H1 (cell line): ENCODE results near the gene MARCOL. TPM values are rescaled to one million over a fixed set of nuclear protein-coding genes. Genes with fewer than 3 reads are reported as not detected.

Experiments used
- CTCF ChIA-PET: fragments of 300-600 bp; sonication (Branson Sonifier 250); formaldehyde crosslinking; loops from one replicate; lab custom pipeline; 2021; ENCODE audit not compliant: partially characterized antibody; lab: Charles Lee
- POLR2A ChIA-PET: fragments of 300-600 bp; sonication (Branson Sonifier 250); formaldehyde crosslinking; loops from one replicate; lab custom pipeline; 2021; ENCODE audit warnings: inconsistent platforms; ENCODE audit not compliant: partially characterized antibody; lab: Charles Lee
- DNase-seq, 2 experiments: peaks; one replicate each; pipeline versions ENCODE4 v3.0.0 to v3.0.0-alpha.2; 2010 to 2022; ENCODE audit warnings: low spot score in 2 of 2, low read depth in 1 of 2, mixed read lengths in 1 of 2
- FAIRE-seq: peaks from 2 replicates; lab custom pipeline; 2011; peaks lifted over from hg19 to GRCh38; lab: Jason Lieb, UNC
- H2AFZ ChIP-seq: 2 replicates; pipeline ENCODE4 v1.8.1; 2012; ENCODE audit warnings: low read length, inconsistent platforms
- H2AK5ac ChIP-seq: 2 replicates; pipeline ENCODE4 v1.6.1; 2013; ENCODE audit warnings: low read depth, low read length
- H2BK120ac ChIP-seq: replicated peaks from 2 replicates; pipeline ENCODE3; 2013; ENCODE audit warnings: low read depth, low read length, inconsistent platforms
- H2BK12ac ChIP-seq: 2 replicates; pipeline ENCODE4 v1.6.1; 2013; ENCODE audit warnings: low read depth, low read length
- H2BK15ac ChIP-seq: 2 replicates; pipeline ENCODE4 v1.6.1; 2013; ENCODE audit warnings: low read length
- H2BK20ac ChIP-seq: 2 replicates; pipeline ENCODE4 v1.6.1; 2013; ENCODE audit warnings: low read length
- H2BK5ac ChIP-seq: 2 replicates; pipeline ENCODE4 v1.6.1; 2013; ENCODE audit warnings: low read depth, low read length
- H3K14ac ChIP-seq: 2 replicates; pipeline ENCODE4 v1.6.1; 2013; ENCODE audit warnings: inconsistent platforms; ENCODE audit not compliant: insufficient read length
- H3K18ac ChIP-seq: 2 replicates; pipeline ENCODE4 v1.6.1; 2013; ENCODE audit warnings: low read length; ENCODE audit errors: extremely low read depth
- H3K23ac ChIP-seq: 2 replicates; pipeline ENCODE4 v1.6.1; 2013; ENCODE audit warnings: inconsistent platforms; ENCODE audit not compliant: insufficient read length
- H3K23me2 ChIP-seq: 2 replicates; pipeline ENCODE4 v1.6.1; 2013; ENCODE audit warnings: low read depth, low read length
- H3K27ac ChIP-seq: 2 replicates; pipeline ENCODE4 v1.6.1; 2011; ENCODE audit warnings: low read depth, low read length, inconsistent platforms
- H3K27me3 ChIP-seq, 4 experiments: replicated peaks in 1 of 4; 1 replicate in 1 of 4; 2 replicates in 3 of 4; pipeline versions ENCODE4 v1.6.1 to v1.8.1; 2011 to 2013; ENCODE audit warnings: low read length in 3 of 4, mild to moderate bottlenecking in 3 of 4, inconsistent platforms in 2 of 4, mixed read lengths in 2 of 4, moderate library complexity in 1 of 4; ENCODE audit not compliant: control insufficient read depth in 3 of 4, insufficient read depth in 3 of 4; ENCODE audit errors: extremely low read depth in 1 of 4
- H3K36me3 ChIP-seq, 4 experiments: 2 replicates each; pipeline versions ENCODE4 v1.6.1 to v1.8.1; 2011 to 2013; ENCODE audit warnings: mild to moderate bottlenecking in 4 of 4, low read length in 3 of 4, moderate library complexity in 2 of 4, control low read depth in 1 of 4, inconsistent platforms in 1 of 4; ENCODE audit not compliant: insufficient read depth in 4 of 4, control insufficient read depth in 2 of 4
- H3K4ac ChIP-seq: replicated peaks from 2 replicates; pipeline ENCODE3; 2013; ENCODE audit warnings: low read length, low read depth, mixed read lengths, inconsistent platforms; ENCODE audit not compliant: insufficient read length
- H3K4me1 ChIP-seq, 4 experiments: replicated peaks in 1 of 4; 1 replicate in 1 of 4; 2 replicates in 3 of 4; pipeline versions ENCODE4 v1.6.1 to v1.8.1; 2011 to 2013; ENCODE audit warnings: low read length in 3 of 4, inconsistent platforms in 2 of 4, mixed read lengths in 1 of 4; ENCODE audit not compliant: insufficient read depth in 4 of 4, control insufficient read depth in 3 of 4
- H3K4me2 ChIP-seq, 2 experiments: 2 replicates each; pipeline versions ENCODE4 v1.6.1 to v1.8.1; 2011 to 2013; ENCODE audit warnings: low read depth in 2 of 2, low read length in 2 of 2, control low read depth in 1 of 2, inconsistent platforms in 1 of 2, mild to moderate bottlenecking in 1 of 2; ENCODE audit not compliant: insufficient read depth in 1 of 2
- H3K4me3 ChIP-seq, 4 experiments: fragments of 200-600, 300-600 bp in 1 of 4; sonication (generic), shearing (Covaris generic), sonication (Bioruptor Twin) in 1 of 4; 2 replicates each; pipeline versions ENCODE4 v1.5.1 to v1.8.1; 2011 to 2016; ENCODE audit warnings: low read length in 4 of 4, low read depth in 3 of 4, control low read depth in 2 of 4, inconsistent platforms in 2 of 4, mild to moderate bottlenecking in 2 of 4, mixed read lengths in 1 of 4, moderate library complexity in 1 of 4; ENCODE audit not compliant: insufficient read depth in 2 of 4; ENCODE audit errors: extremely low read depth in 1 of 4
- H3K56ac ChIP-seq: replicated peaks from 2 replicates; pipeline ENCODE3; 2013; ENCODE audit warnings: low read depth, mild to moderate bottlenecking, mixed read lengths, low read length, inconsistent platforms; ENCODE audit not compliant: insufficient read length
- H3K79me1 ChIP-seq: 2 replicates; pipeline ENCODE4 v1.6.1; 2013; ENCODE audit warnings: low read depth, low read length, control low read depth
- H3K79me2 ChIP-seq, 2 experiments: 2 replicates each; pipeline versions ENCODE4 v1.6.1 to v1.8.1; 2012 to 2013; ENCODE audit warnings: low read length in 2 of 2, mild to moderate bottlenecking in 2 of 2, inconsistent platforms in 1 of 2; ENCODE audit not compliant: insufficient read depth in 2 of 2, control insufficient read depth in 1 of 2
- H3K9ac ChIP-seq, 4 experiments: replicated peaks in 1 of 4; 1 replicate in 1 of 4; 2 replicates in 3 of 4; pipeline versions ENCODE4 v1.6.1 to v1.8.1; 2011 to 2013; ENCODE audit warnings: low read depth in 3 of 4, low read length in 3 of 4, control low read depth in 2 of 4, mild to moderate bottlenecking in 2 of 4, moderate library complexity in 2 of 4, inconsistent platforms in 1 of 4; ENCODE audit errors: extremely low read depth in 1 of 4
- H3K9me3 ChIP-seq, 2 experiments: 2 replicates each; pipeline versions ENCODE4 v1.6.1 to v1.8.1; 2012 to 2013; ENCODE audit warnings: mild to moderate bottlenecking in 2 of 2, moderate library complexity in 2 of 2, control low read depth in 1 of 2, inconsistent platforms in 1 of 2, low read depth in 1 of 2, low read length in 1 of 2, mixed read lengths in 1 of 2; ENCODE audit not compliant: insufficient read depth in 2 of 2
- H4K20me1 ChIP-seq, 2 experiments: replicated peaks in 1 of 2; 2 replicates each; pipeline versions ENCODE3 to v1.8.1; 2011 to 2013; ENCODE audit warnings: inconsistent platforms in 2 of 2, low read length in 2 of 2, mild to moderate bottlenecking in 1 of 2; ENCODE audit not compliant: insufficient read depth in 2 of 2, control insufficient read depth in 1 of 2
- H4K5ac ChIP-seq: 2 replicates; pipeline ENCODE4 v1.6.1; 2013; ENCODE audit warnings: low read length, low read depth, mixed read lengths, inconsistent platforms; ENCODE audit not compliant: insufficient read length
- H4K8ac ChIP-seq: 2 replicates; pipeline ENCODE4 v1.8.0; 2013; ENCODE audit warnings: mild to moderate bottlenecking, moderate library complexity, low read length, inconsistent platforms; ENCODE audit not compliant: insufficient read depth; ENCODE audit errors: extremely low read depth
- H4K91ac ChIP-seq: replicated peaks from 2 replicates; pipeline ENCODE3; 2013; ENCODE audit warnings: low read length, mixed read lengths, inconsistent platforms; ENCODE audit not compliant: insufficient read length
- BACH1 ChIP-seq: IDR thresholded peaks from 2 replicates; pipeline ENCODE4 v1.6.1; 2012; ENCODE audit warnings: low read length, improper control_type of control experiment
- BRCA1 ChIP-seq: IDR thresholded peaks from 2 replicates; pipeline ENCODE4 v1.6.1; 2012; ENCODE audit warnings: low read depth, low read length, improper control_type of control experiment
- CHD1 ChIP-seq: IDR thresholded peaks from 2 replicates; pipeline ENCODE4 v1.6.1; 2012; ENCODE audit warnings: low read depth, low read length, improper control_type of control experiment
- EP300 ChIP-seq, 2 experiments: IDR thresholded peaks; 1 replicate in 1 of 2; 2 replicates in 1 of 2; pipeline ENCODE4 v1.6.1; 2011 to 2012; ENCODE audit warnings: low read depth in 2 of 2, low read length in 2 of 2, mild to moderate bottlenecking in 2 of 2, borderline replicate concordance in 1 of 2, inconsistent platforms in 1 of 2, moderate library complexity in 1 of 2
- FOSL1 ChIP-seq: IDR thresholded peaks from 2 replicates; pipeline ENCODE4 v1.6.1; 2011; ENCODE audit warnings: mild to moderate bottlenecking, low read depth, low read length, moderate library complexity; ENCODE audit not compliant: insufficient read depth
- JUN ChIP-seq: IDR thresholded peaks from 2 replicates; pipeline ENCODE4 v1.6.1; 2011; ENCODE audit warnings: low read depth, mild to moderate bottlenecking, improper control_type of control experiment, low read length
- KDM1A ChIP-seq: fragments of 200-600, 300-600 bp; sonication (generic); IDR thresholded peaks from 2 replicates; pipeline ENCODE4 v1.7.1; 2016; ENCODE audit warnings: mild to moderate bottlenecking, low read length, borderline replicate concordance
- POLR2AphosphoS5 ChIP-seq: IDR thresholded peaks from 2 replicates; pipeline ENCODE4 v1.6.1; 2011; ENCODE audit warnings: low read depth, low read length
- RBBP5 ChIP-seq: IDR thresholded peaks from 2 replicates; pipeline ENCODE4 v1.7.1; 2012; ENCODE audit warnings: low read depth, mild to moderate bottlenecking, inconsistent platforms, low read length, moderate library complexity, borderline replicate concordance
- RNF2 ChIP-seq: fragments of 200-900, 300-1000 bp; sonication (generic); IDR thresholded peaks from 2 replicates; pipeline ENCODE4 v1.7.1; 2016; ENCODE audit warnings: borderline replicate concordance, low read depth, mild to moderate bottlenecking, antibody characterized with exemption, low read length; ENCODE audit not compliant: poor library complexity, severe bottlenecking; ENCODE audit errors: missing control alignments
- SIN3A ChIP-seq, 2 experiments: IDR thresholded peaks in 1 of 2; conservative IDR thresholded peaks in 1 of 2; 2 replicates each; pipeline ENCODE4 v1.6.1; 2011 to 2012; ENCODE audit warnings: low read length in 2 of 2, improper control_type of control experiment in 1 of 2, low read depth in 1 of 2, mild to moderate bottlenecking in 1 of 2
- SIRT6 ChIP-seq: IDR thresholded peaks from one replicate; pipeline ENCODE4 v1.7.1; 2012; ENCODE audit warnings: low read length, inconsistent platforms
- TCF12 ChIP-seq: IDR thresholded peaks from 2 replicates; pipeline ENCODE4 v1.6.1; 2011; ENCODE audit warnings: low read depth, mild to moderate bottlenecking, low read length
- YY1 ChIP-seq: IDR thresholded peaks from 2 replicates; pipeline ENCODE4 v1.6.1; 2011; ENCODE audit warnings: low read depth, mild to moderate bottlenecking, low read length
- ZNF274 ChIP-seq: IDR thresholded peaks from 2 replicates; pipeline ENCODE4 v1.7.0; 2012; ENCODE audit warnings: low read length, borderline replicate concordance; ENCODE audit errors: extremely low read depth
- WGBS, 2 experiments: shearing (Covaris generic) in 1 of 2; methylation state at CpG; one replicate each; pipeline versions ENCODE4 v1.1.6 to v1.1.7; 2013 to 2015; ENCODE audit warnings: low lambda C conversion rate in 2 of 2, mixed read lengths in 2 of 2, inconsistent platforms in 1 of 2, low coverage in 1 of 2, missing lambda C conversion rate in 1 of 2; ENCODE audit not compliant: insufficient replicate concordance in 2 of 2, insufficient coverage in 1 of 2, insufficient read length in 1 of 2; ENCODE audit errors: extremely low coverage in 1 of 2, missing lambda C conversion rate in 1 of 2; 5-methylcytosine and 5-hydroxymethylcytosine counted together
- polyA plus RNA-seq, 7 experiments: library from polyadenylated mRNA; depleted of rRNA in 3 of 7; stranded (reverse) in 5 of 7; unstranded in 2 of 7; fragments of >200 nt in 5 of 7; fragments of 200-250 nt in 2 of 7; gene quantifications; 1 replicate in 5 of 7; 2 replicates in 1 of 7; 4 replicates in 1 of 7; pipeline versions ENCODE4 v1.2.1 to v1.2.3, GENCODE V29; 2011 to 2013; ENCODE audit warnings: missing spikeins in 2 of 7, mixed read lengths in 2 of 7
- total RNA-seq: library from RNA; stranded (reverse); fragmentation: NEBNext Ultra II Directional; extraction: Animal tissue kit (Norgen Biotek cat#: 25700); gene quantifications from 2 replicates; pipeline ENCODE4 v1.2.1, GENCODE V29; 2021

MARCOL gene
- total and polyA plus RNA-seq, 2 of the 8 experiments (the other 6 are each of a cell fraction or from before 2014, with no cell fraction given): not detected

GRCh38 chr5:148193202-148193601, 45.1 kb upstream of the MARCOL start:
- no peaks in the 10 kb centered on the region for H3K9me3 ChIP-seq
- no peaks in the 10 kb centered on the region for H3K23me2 ChIP-seq
- H3K27ac ChIP-seq: no peak overlapping the region
- no peak overlapping the region for H2BK12ac ChIP-seq
- H2BK120ac ChIP-seq: no peak overlapping the region
- CTCF ChIA-PET: interaction anchor here (1.3 to 1.4 kb wide), 2 partner anchors 14 to 307 kb away, joined by 3 read pairs; no protein-coding TSS in a partner anchor
- no peaks in the 10 kb centered on the region for H4K20me1 ChIP-seq
- H3K79me1 ChIP-seq: no peaks in the 10 kb centered on the region
- H3K9ac ChIP-seq: no peak overlapping the region
- H3K4me3 ChIP-seq: no peak overlapping the region
- WGBS, 2 experiments: 85% methylated on average over 1 of the region's 1 CpG; no CpG with 5 or more reads in 1 of the 2 experiments
- no peak overlapping the region for H4K91ac ChIP-seq
- H3K36me3 ChIP-seq: no peaks in the 10 kb centered on the region
- H3K79me2 ChIP-seq: no peaks in the 10 kb centered on the region
- FAIRE-seq: no peak
- TF ChIP-seq JUN: no peak
- no peak for TF ChIP-seq TCF12
- TF ChIP-seq BRCA1: no peak
- TF ChIP-seq POLR2AphosphoS5: no peak
- no peak for TF ChIP-seq YY1
- no peak for TF ChIP-seq CHD1
- no peak for TF ChIP-seq RBBP5
- no peak for TF ChIP-seq SIRT6
- TF ChIP-seq RNF2: no peak
- TF ChIP-seq KDM1A: no peak
- no peak for TF ChIP-seq BACH1
- no peak for TF ChIP-seq SIN3A (conservative IDR thresholded peaks at IDR 0.05 in 1 of 2, IDR thresholded peaks at IDR 0.05 in 1 of 2; ENCODE audit: low read depth in 1 of 2, low read length in 2 of 2)
- no peak for TF ChIP-seq FOSL1
- TF ChIP-seq EP300 (IDR thresholded peaks at IDR 0.05; ENCODE audit: borderline replicate concordance in 1 of 2, low read depth in 2 of 2, low read length in 2 of 2): no peak
- TF ChIP-seq ZNF274: no peak
- TF ChIP-seq, all 59 proteins: peak for 0
- Histone ChIP-seq H2BK20ac (no peak overlapping the region), H3K4me1 (no peaks in the 10 kb centered on the region), H4K5ac (no peak overlapping the region), H3K4me2 (no peak overlapping the region), H3K27me3 (no peaks in the 10 kb centered on the region), H3K18ac (no peak overlapping the region), H2AFZ (no peak overlapping the region), H4K8ac (no peak overlapping the region), H3K56ac (no peak overlapping the region), H2BK15ac (no peak overlapping the region), H3K23ac (no peak overlapping the region), H2BK5ac (no peak overlapping the region), H3K14ac (no peak overlapping the region), H2AK5ac (no peak overlapping the region), H3K4ac (no peak overlapping the region)
- POLR2A ChIA-PET: no interaction called here
- no peak for DNase-seq
